ENCODE measurements around the gene GPR142.

DNA sequence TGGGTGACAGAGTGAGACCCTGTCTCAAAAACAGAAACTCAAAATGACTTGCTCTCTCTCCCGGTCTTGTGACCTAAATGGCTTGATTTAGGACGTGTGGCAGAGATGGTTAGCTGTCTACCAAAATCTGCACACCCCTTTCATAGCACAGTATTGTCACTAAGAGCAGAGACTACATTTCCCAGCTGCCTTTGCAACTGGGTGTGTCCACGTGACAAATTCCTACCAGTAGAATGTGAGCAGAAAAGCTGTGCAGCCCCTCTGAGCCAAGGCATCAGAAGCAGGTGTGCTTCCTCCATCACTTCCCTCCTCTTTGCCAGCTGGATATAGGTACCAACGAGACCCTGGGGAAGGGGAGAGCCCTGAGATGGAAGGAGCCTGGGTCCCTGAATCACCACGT, 25.5 kb downstream of the GPR142 start:
- TF ChIP-seq, protein P1, sequence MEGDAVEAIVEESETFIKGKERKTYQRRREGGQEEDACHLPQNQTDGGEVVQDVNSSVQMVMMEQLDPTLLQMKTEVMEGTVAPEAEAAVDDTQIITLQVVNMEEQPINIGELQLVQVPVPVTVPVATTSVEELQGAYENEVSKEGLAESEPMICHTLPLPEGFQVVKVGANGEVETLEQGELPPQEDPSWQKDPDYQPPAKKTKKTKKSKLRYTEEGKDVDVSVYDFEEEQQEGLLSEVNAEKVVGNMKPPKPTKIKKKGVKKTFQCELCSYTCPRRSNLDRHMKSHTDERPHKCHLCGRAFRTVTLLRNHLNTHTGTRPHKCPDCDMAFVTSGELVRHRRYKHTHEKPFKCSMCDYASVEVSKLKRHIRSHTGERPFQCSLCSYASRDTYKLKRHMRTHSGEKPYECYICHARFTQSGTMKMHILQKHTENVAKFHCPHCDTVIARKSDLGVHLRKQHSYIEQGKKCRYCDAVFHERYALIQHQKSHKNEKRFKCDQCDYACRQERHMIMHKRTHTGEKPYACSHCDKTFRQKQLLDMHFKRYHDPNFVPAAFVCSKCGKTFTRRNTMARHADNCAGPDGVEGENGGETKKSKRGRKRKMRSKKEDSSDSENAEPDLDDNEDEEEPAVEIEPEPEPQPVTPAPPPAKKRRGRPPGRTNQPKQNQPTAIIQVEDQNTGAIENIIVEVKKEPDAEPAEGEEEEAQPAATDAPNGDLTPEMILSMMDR (IDR thresholded peaks at IDR 0.05), result no peak
- TF ChIP-seq POLR2AphosphoS5 (IDR thresholded peaks at IDR 0.05), result no peak
- TF ChIP-seq EP300 (IDR thresholded peaks at IDR 0.05), result no peak
- no peak for TF ChIP-seq POLR2A (IDR thresholded peaks at IDR 0.05; ENCODE audit: low read depth)

Data from esophagus muscularis mucosa (tissue), 4 donors.